ENCODE measurements around the gene EIF2S2. TPM values are rescaled to one million over a fixed set of nuclear protein-coding genes. Genes with fewer than 3 reads are reported as not detected.

EIF2S2 gene
- total RNA-seq, 2 experiments from 2014 or later: 21.8 to 23.2 TPM

DNA sequence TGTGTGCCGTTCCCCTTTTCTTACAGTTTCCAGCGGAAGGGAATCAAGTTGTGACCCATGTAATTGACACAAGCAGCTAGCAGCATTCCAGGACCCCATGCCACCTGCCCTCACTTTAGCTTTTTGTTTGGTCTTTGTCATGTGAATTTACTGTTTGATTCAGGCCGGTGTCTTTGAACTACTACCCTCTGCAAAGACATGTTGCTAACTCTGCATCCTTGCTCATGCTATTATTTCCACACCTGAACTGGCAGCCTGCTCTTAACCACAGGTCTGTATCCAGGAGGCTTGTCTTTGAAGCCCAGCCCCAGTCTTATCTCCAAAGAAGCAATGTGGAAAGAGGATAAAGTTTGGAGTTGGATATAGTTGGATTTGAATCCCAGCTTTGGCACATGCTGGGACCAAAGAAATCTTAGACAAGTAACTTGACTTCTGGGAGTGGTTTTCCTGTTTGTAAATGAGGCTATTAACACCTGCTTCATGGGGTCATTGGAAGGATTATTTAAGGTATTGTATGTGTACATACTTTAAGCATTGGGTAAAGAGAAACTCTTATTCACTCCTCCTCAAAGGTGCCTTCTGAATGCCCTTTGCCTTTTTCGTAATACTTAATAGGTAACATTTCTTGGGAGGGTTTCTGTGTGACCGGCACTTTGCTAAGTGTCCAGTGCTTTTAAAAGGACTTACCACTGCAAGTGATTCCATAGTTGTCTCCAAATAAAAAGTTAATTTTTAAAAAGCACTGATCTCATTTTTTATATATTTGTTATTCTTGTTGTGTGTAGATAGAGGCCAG, 65.9 kb downstream of the EIF2S2 start:
- ChIA-PET CTCF (no interaction called here), POLR2A (no interaction called here)
- no peak overlapping the region for H3K27ac Mint-ChIP-seq
- Histone ChIP-seq H3K36me3 (ENCODE audit: insufficient read depth, low read length) (peaks cover 15% of the 10 kb centered on the region), H3K4me1 (ENCODE audit: insufficient read depth, low read length) (peaks cover 48% of the 10 kb centered on the region), H3K27ac (ENCODE audit: low read depth in 1 of 2, low read length in 2 of 2) (no peak overlapping the region), H3K4me3 (ENCODE audit: low read length) (no peak overlapping the region), H3K27me3 (ENCODE audit: control insufficient read depth in 1 of 2, insufficient read depth in 2 of 2, low read length in 2 of 2) (no peaks in the 10 kb centered on the region), H3K9me3 (ENCODE audit: control insufficient read depth in 1 of 2, insufficient read depth in 1 of 2, low read length in 2 of 2) (no peaks in the 10 kb centered on the region)
- intact Hi-C loops (cut with DNase I, micrococcal nuclease): no loop called here
- H3K4me1 Mint-ChIP-seq (ENCODE audit: low read depth): peaks cover 93% of the 10 kb centered on the region
- DNase-seq: no peak
- TF ChIP-seq, protein P1, sequence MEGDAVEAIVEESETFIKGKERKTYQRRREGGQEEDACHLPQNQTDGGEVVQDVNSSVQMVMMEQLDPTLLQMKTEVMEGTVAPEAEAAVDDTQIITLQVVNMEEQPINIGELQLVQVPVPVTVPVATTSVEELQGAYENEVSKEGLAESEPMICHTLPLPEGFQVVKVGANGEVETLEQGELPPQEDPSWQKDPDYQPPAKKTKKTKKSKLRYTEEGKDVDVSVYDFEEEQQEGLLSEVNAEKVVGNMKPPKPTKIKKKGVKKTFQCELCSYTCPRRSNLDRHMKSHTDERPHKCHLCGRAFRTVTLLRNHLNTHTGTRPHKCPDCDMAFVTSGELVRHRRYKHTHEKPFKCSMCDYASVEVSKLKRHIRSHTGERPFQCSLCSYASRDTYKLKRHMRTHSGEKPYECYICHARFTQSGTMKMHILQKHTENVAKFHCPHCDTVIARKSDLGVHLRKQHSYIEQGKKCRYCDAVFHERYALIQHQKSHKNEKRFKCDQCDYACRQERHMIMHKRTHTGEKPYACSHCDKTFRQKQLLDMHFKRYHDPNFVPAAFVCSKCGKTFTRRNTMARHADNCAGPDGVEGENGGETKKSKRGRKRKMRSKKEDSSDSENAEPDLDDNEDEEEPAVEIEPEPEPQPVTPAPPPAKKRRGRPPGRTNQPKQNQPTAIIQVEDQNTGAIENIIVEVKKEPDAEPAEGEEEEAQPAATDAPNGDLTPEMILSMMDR (IDR thresholded peaks at IDR 0.05): no peak
- no peaks in the 10 kb centered on the region for H3K9me3 Mint-ChIP-seq
- peaks cover 50% of the 10 kb centered on the region for H3K36me3 Mint-ChIP-seq (ENCODE audit: low read depth)
- no peaks in the 10 kb centered on the region for H3K27me3 Mint-ChIP-seq
- H3K4me3 Mint-ChIP-seq: no peak overlapping the region
- ATAC-seq (ENCODE audit: poor library complexity): no peak

GRCh38 chr20:34045294-34045693, 66.7 kb downstream of the EIF2S2 start:
- Mint-ChIP-seq H3K4me1 (ENCODE audit: low read depth) (peaks cover 93% of the 10 kb centered on the region), H3K27me3 (no peaks in the 10 kb centered on the region), H3K36me3 (ENCODE audit: low read depth) (peaks cover 55% of the 10 kb centered on the region), H3K27ac (no peak overlapping the region), H3K4me3 (no peak overlapping the region), H3K9me3 (no peaks in the 10 kb centered on the region)
- ChIA-PET CTCF (no interaction called here), POLR2A (no interaction called here)
- intact Hi-C loops (cut with DNase I, micrococcal nuclease): no loop called here
- Histone ChIP-seq H3K36me3 (ENCODE audit: insufficient read depth, low read length) (peaks cover 15% of the 10 kb centered on the region), H3K9me3 (ENCODE audit: control insufficient read depth in 1 of 2, insufficient read depth in 1 of 2, low read length in 2 of 2) (no peaks in the 10 kb centered on the region), H3K27me3 (ENCODE audit: control insufficient read depth in 1 of 2, insufficient read depth in 2 of 2, low read length in 2 of 2) (no peaks in the 10 kb centered on the region), H3K27ac (ENCODE audit: low read depth in 1 of 2, low read length in 2 of 2) (no peak overlapping the region), H3K4me1 (ENCODE audit: insufficient read depth, low read length) (peaks cover 46% of the 10 kb centered on the region), H3K4me3 (ENCODE audit: low read length) (no peak overlapping the region)
- TF ChIP-seq, protein P1 (IDR thresholded peaks at IDR 0.05): no peak
- no peak for DNase-seq
- ATAC-seq (ENCODE audit: poor library complexity): no peak

GRCh38 chr20:34043025-34043424, 69.0 kb downstream of the EIF2S2 start:
- H3K4me1 Mint-ChIP-seq (ENCODE audit: low read depth): peaks cover 85% of the 10 kb centered on the region
- no peaks in the 10 kb centered on the region for H3K9me3 ChIP-seq (ENCODE audit: control insufficient read depth in 1 of 2, insufficient read depth in 1 of 2, low read length in 2 of 2)
- H3K4me3 Mint-ChIP-seq: no peak overlapping the region
- CTCF ChIA-PET: no interaction called here
- POLR2A ChIA-PET: no interaction called here
- DNase-seq (no peak), ATAC-seq (ENCODE audit: poor library complexity) (no peak)
- peaks cover 20% of the 10 kb centered on the region for H3K36me3 ChIP-seq (ENCODE audit: insufficient read depth, low read length)
- H3K36me3 Mint-ChIP-seq (ENCODE audit: low read depth): peaks cover 43% of the 10 kb centered on the region
- TF ChIP-seq, protein P1 (IDR thresholded peaks at IDR 0.05): no peak
- peaks cover 41% of the 10 kb centered on the region for H3K4me1 ChIP-seq (ENCODE audit: insufficient read depth, low read length)
- H3K27me3 ChIP-seq (ENCODE audit: control insufficient read depth in 1 of 2, insufficient read depth in 2 of 2, low read length in 2 of 2): no peaks in the 10 kb centered on the region
- intact Hi-C loops (cut with DNase I, micrococcal nuclease): no loop called here
- H3K4me3 ChIP-seq (ENCODE audit: low read length): no peak overlapping the region
- H3K27ac Mint-ChIP-seq: peak overlapping the region; percentile 31
- no peaks in the 10 kb centered on the region for H3K9me3 Mint-ChIP-seq
- H3K27me3 Mint-ChIP-seq: no peaks in the 10 kb centered on the region
- no peak overlapping the region for H3K27ac ChIP-seq (ENCODE audit: low read depth in 1 of 2, low read length in 2 of 2)

All from CD4-positive, alpha-beta T cell (primary cell).